WERI-Rb-1 (cell line): ENCODE results near the gene APAF1.
"Not testable (repeated sequence)": the region's sequence is repeated elsewhere in the genome, so short reads cannot be mapped to it uniquely, and the experiment has no call there.

Source experiments
- DNase-seq: peaks from one replicate; pipeline ENCODE4 v3.0.0-alpha.2; 2020
- H3K27ac ChIP-seq: fragments of 250-450 bp; sonication (Bioruptor Pico); 2 replicates; pipeline ENCODE4 v1.5.1; 2020; ENCODE audit warnings: mild to moderate bottlenecking, moderate library complexity
- H3K27me3 ChIP-seq: fragments of 250-450 bp; sonication (Bioruptor Pico); 2 replicates; pipeline ENCODE4 v1.5.1; 2021; ENCODE audit warnings: mild to moderate bottlenecking, low read depth, moderate library complexity; ENCODE audit not compliant: insufficient read depth, severe bottlenecking
- H3K36me3 ChIP-seq: fragments of 250-450 bp; sonication (Bioruptor Pico); 2 replicates; pipeline ENCODE4 v1.5.1; 2020; ENCODE audit warnings: mild to moderate bottlenecking, moderate library complexity
- H3K4me3 ChIP-seq: 2 replicates; pipeline ENCODE4 v1.5.1; 2011; ENCODE audit warnings: low read depth, mild to moderate bottlenecking, control low read depth, low read length
- H3K9me3 ChIP-seq: fragments of 250-450 bp; sonication (Bioruptor Pico); 2 replicates; pipeline ENCODE4 v1.5.1; 2021; ENCODE audit warnings: mild to moderate bottlenecking, moderate library complexity; ENCODE audit not compliant: severe bottlenecking
- CTCF ChIP-seq: IDR thresholded peaks from 2 replicates; pipeline ENCODE4 v1.5.1; 2011; ENCODE audit warnings: low read depth, mild to moderate bottlenecking, control low read depth, inconsistent platforms, low read length

The APAF1 gene

GRCh38 chr12:98644712-98645571, at the start of gene APAF1, which contains the start of gene IKBIP:
Gene APAF1 (plus strand): TSS chr12:98645290. CDS start chr12:98648360, 3,070 bp downstream.
Gene IKBIP (minus strand): TSS chr12:98644788. CDS start chr12:98644701, 87 bp downstream.
- H3K36me3 ChIP-seq = peaks cover 30% of the 10 kb centered on the region
- no peak for TF ChIP-seq CTCF
- DNase-seq = peak; percentile 97
- no peaks in the 10 kb centered on the region for H3K9me3 ChIP-seq
- peak within 1 kb of the TSS; percentile 89 for H3K4me3 ChIP-seq
- H3K27ac ChIP-seq = peak within 1 kb of the TSS; percentile 96
- H3K27me3 ChIP-seq = no peaks in the 10 kb centered on the region

GRCh38 chr12:98597313-98597712, 47.8 kb upstream of the APAF1 start:
- H3K9me3 ChIP-seq, H3K27ac ChIP-seq, DNase-seq, H3K4me3 ChIP-seq, H3K27me3 ChIP-seq: not testable (repeated sequence)
- H3K36me3 ChIP-seq = peaks cover 75% of the 10 kb centered on the region

GRCh38 chr12:98601924-98602323, 43.2 kb upstream of the APAF1 start:
- Histone ChIP-seq H3K9me3 (no peaks in the 10 kb centered on the region), H3K4me3 (no peak overlapping the region), H3K27ac (no peak overlapping the region), H3K27me3 (no peaks in the 10 kb centered on the region), H3K36me3 (peaks cover 69% of the 10 kb centered on the region)
- TF ChIP-seq CTCF = no peak
- no peak for DNase-seq

- H3K27me3 ChIP-seq = no peaks in the 10 kb centered on the region
- peaks cover 25% of the 10 kb centered on the region for H3K36me3 ChIP-seq
- no peak for TF ChIP-seq CTCF
- no peaks in the 10 kb centered on the region for H3K9me3 ChIP-seq
- H3K27ac ChIP-seq = no peak overlapping the region
- H3K4me3 ChIP-seq = no peak overlapping the region
- no peak for DNase-seq
Measured at GRCh38 chr12:98606359-98606988, 38.6 kb upstream of the APAF1 start.

- no peak for TF ChIP-seq CTCF
- Histone ChIP-seq H3K36me3 (no peaks in the 10 kb centered on the region), H3K4me3 (no peak overlapping the region), H3K27ac (no peak overlapping the region), H3K9me3 (no peaks in the 10 kb centered on the region), H3K27me3 (no peaks in the 10 kb centered on the region)
- no peak for DNase-seq
Measured at GRCh38 chr12:98610596-98610995, 34.5 kb upstream of the APAF1 start.

- H3K4me3 ChIP-seq = no peak overlapping the region
- no peaks in the 10 kb centered on the region for H3K27me3 ChIP-seq
- H3K9me3 ChIP-seq = no peaks in the 10 kb centered on the region
- no peak for TF ChIP-seq CTCF
- no peak overlapping the region for H3K27ac ChIP-seq
- DNase-seq = no peak
- no peaks in the 10 kb centered on the region for H3K36me3 ChIP-seq
Measured at GRCh38 chr12:98612696-98613334, 32.3 kb upstream of the APAF1 start.
